GM23338 (cell line): ENCODE results near the gene GRIN2A.

Experiments
- NANOG ChIP-seq: IDR thresholded peaks from 2 replicates; pipeline ENCODE4 v1.6.1; 2016; ENCODE audit warnings: antibody characterized with exemption, borderline replicate concordance
- TF ChIP-seq, protein P1 (sequence below), 2 experiments: fragments of 200-600 bp in 1 of 2; sonication (generic) in 1 of 2; conservative IDR thresholded peaks; 2 replicates each; pipeline versions ENCODE4 v1.5.1 to v1.6.1; 2016 to 2017; ENCODE audit warnings: antibody characterized with exemption in 2 of 2, low read depth in 2 of 2, mild to moderate bottlenecking in 2 of 2, moderate library complexity in 1 of 2

- TF ChIP-seq, protein P1, sequence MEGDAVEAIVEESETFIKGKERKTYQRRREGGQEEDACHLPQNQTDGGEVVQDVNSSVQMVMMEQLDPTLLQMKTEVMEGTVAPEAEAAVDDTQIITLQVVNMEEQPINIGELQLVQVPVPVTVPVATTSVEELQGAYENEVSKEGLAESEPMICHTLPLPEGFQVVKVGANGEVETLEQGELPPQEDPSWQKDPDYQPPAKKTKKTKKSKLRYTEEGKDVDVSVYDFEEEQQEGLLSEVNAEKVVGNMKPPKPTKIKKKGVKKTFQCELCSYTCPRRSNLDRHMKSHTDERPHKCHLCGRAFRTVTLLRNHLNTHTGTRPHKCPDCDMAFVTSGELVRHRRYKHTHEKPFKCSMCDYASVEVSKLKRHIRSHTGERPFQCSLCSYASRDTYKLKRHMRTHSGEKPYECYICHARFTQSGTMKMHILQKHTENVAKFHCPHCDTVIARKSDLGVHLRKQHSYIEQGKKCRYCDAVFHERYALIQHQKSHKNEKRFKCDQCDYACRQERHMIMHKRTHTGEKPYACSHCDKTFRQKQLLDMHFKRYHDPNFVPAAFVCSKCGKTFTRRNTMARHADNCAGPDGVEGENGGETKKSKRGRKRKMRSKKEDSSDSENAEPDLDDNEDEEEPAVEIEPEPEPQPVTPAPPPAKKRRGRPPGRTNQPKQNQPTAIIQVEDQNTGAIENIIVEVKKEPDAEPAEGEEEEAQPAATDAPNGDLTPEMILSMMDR (conservative IDR thresholded peaks at IDR 0.05; ENCODE audit: low read depth in 2 of 2), result no peak
- no peak for TF ChIP-seq NANOG
Observed at GRCh38 chr16:10016752-10017151, 165.5 kb downstream of the GRIN2A start.
